NB4 (cell line): ENCODE results near the gene RASA3.

Experiments
- POLR2A ChIP-seq: IDR thresholded peaks from 2 replicates; pipeline ENCODE4 v1.6.1; 2011; ENCODE audit warnings: mild to moderate bottlenecking; ENCODE audit not compliant: insufficient read length; ENCODE audit errors: extremely low read depth
- TF ChIP-seq, protein P1 (sequence below): IDR thresholded peaks from one replicate; pipeline ENCODE4 v1.5.1; 2012; ENCODE audit warnings: low read depth, low read length

- TF ChIP-seq POLR2A = no peak
- TF ChIP-seq, protein P1, sequence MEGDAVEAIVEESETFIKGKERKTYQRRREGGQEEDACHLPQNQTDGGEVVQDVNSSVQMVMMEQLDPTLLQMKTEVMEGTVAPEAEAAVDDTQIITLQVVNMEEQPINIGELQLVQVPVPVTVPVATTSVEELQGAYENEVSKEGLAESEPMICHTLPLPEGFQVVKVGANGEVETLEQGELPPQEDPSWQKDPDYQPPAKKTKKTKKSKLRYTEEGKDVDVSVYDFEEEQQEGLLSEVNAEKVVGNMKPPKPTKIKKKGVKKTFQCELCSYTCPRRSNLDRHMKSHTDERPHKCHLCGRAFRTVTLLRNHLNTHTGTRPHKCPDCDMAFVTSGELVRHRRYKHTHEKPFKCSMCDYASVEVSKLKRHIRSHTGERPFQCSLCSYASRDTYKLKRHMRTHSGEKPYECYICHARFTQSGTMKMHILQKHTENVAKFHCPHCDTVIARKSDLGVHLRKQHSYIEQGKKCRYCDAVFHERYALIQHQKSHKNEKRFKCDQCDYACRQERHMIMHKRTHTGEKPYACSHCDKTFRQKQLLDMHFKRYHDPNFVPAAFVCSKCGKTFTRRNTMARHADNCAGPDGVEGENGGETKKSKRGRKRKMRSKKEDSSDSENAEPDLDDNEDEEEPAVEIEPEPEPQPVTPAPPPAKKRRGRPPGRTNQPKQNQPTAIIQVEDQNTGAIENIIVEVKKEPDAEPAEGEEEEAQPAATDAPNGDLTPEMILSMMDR = no peak
These were observed 197.2 kb downstream of the RASA3 start for GRCh38 chr13:113935001-113935844.
